Measurements from ENCODE around the gene ITGB4.
"Not testable (repeated sequence)": the region's sequence is repeated elsewhere in the genome, so short reads cannot be mapped to it uniquely, and the experiment has no call there.

ITGB4 gene

DNA sequence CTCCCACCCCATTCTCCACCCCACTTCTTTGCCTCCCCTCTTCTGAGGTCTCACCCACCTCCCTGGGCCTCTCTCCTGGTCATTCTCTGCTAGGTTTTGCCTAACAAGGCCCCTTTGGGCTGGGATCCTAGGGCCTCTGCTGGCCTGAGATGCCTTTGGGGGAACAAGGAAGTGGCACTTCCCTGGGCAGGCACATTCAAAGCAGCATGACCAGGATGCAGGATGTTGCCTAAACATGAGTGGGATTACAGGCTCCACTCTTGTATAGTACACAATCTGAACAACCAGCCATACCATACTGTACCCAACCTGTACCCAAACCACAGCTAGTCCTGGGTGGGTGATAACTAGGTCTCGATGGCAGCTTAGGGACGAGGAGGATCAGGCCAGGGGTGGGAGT lies 34.7 kb downstream of the ITGB4 start:
- Histone ChIP-seq H3K4me3 (ENCODE audit: low read depth, low read length) (no peak overlapping the region), H3K36me3 (no peaks in the 10 kb centered on the region), H3K27me3 (no peaks in the 10 kb centered on the region), H3K4me1 (no peaks in the 10 kb centered on the region; the same call in 1 of the 2 replicates), H3K9me3 (no peaks in the 10 kb centered on the region)
- TF ChIP-seq, protein P1, sequence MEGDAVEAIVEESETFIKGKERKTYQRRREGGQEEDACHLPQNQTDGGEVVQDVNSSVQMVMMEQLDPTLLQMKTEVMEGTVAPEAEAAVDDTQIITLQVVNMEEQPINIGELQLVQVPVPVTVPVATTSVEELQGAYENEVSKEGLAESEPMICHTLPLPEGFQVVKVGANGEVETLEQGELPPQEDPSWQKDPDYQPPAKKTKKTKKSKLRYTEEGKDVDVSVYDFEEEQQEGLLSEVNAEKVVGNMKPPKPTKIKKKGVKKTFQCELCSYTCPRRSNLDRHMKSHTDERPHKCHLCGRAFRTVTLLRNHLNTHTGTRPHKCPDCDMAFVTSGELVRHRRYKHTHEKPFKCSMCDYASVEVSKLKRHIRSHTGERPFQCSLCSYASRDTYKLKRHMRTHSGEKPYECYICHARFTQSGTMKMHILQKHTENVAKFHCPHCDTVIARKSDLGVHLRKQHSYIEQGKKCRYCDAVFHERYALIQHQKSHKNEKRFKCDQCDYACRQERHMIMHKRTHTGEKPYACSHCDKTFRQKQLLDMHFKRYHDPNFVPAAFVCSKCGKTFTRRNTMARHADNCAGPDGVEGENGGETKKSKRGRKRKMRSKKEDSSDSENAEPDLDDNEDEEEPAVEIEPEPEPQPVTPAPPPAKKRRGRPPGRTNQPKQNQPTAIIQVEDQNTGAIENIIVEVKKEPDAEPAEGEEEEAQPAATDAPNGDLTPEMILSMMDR (IDR thresholded peaks at IDR 0.05; ENCODE audit: low read depth, low read length), result no peak
- DNase-seq, result no peak

- Histone ChIP-seq H3K9me3 (no peaks in the 10 kb centered on the region), H3K36me3 (no peaks in the 10 kb centered on the region), H3K4me1 (no peaks in the 10 kb centered on the region; the same call in 1 of the 2 replicates), H3K4me3 (ENCODE audit: low read depth, low read length) (no peak overlapping the region), H3K27me3 (no peaks in the 10 kb centered on the region)
- no peak for DNase-seq
- TF ChIP-seq, protein P1 (IDR thresholded peaks at IDR 0.05; ENCODE audit: low read depth, low read length), result no peak
Measured at GRCh38 chr17:75756451-75757085, 35.3 kb downstream of the ITGB4 start.

DNA sequence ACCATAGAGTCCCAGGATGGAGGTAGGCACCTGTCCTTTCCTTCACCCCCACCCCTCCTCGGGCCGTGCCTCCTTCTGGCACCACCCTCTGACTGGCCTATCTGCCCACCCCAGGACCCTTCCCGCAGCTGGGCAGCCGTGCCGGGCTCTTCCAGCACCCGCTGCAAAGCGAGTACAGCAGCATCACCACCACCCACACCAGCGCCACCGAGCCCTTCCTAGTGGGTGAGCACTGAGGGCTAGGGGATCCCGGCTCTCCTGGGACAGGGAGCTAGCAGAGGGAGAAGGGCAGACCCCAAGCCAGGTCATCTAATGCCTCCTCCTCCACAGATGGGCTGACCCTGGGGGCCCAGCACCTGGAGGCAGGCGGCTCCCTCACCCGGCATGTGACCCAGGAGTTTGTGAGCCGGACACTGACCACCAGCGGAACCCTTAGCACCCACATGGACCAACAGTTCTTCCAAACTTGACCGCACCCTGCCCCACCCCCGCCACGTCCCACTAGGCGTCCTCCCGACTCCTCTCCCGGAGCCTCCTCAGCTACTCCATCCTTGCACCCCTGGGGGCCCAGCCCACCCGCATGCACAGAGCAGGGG lies 35.9 kb downstream of the ITGB4 start:
- no peaks in the 10 kb centered on the region for H3K9me3 ChIP-seq
- H3K36me3 ChIP-seq, result no peaks in the 10 kb centered on the region
- no peak for DNase-seq
- no peak overlapping the region for H3K4me3 ChIP-seq (ENCODE audit: low read depth, low read length)
- no peaks in the 10 kb centered on the region; the same call in 1 of the 2 replicates for H3K4me1 ChIP-seq
- H3K27me3 ChIP-seq, result no peaks in the 10 kb centered on the region
- TF ChIP-seq, protein P1 (IDR thresholded peaks at IDR 0.05; ENCODE audit: low read depth, low read length), result no peak

GRCh38 chr17:75758131-75758905 lies 37.1 kb downstream of the ITGB4 start:
- H3K4me3 ChIP-seq (ENCODE audit: low read depth, low read length), result no peak overlapping the region
- TF ChIP-seq, protein P1 (IDR thresholded peaks at IDR 0.05; ENCODE audit: low read depth, low read length), result peak; percentile 38
- no peak for DNase-seq
- no peaks in the 10 kb centered on the region for H3K9me3 ChIP-seq
- H3K4me1 ChIP-seq, result no peaks in the 10 kb centered on the region; the same call in 1 of the 2 replicates
- no peaks in the 10 kb centered on the region for H3K27me3 ChIP-seq
- H3K36me3 ChIP-seq, result no peaks in the 10 kb centered on the region

DNA sequence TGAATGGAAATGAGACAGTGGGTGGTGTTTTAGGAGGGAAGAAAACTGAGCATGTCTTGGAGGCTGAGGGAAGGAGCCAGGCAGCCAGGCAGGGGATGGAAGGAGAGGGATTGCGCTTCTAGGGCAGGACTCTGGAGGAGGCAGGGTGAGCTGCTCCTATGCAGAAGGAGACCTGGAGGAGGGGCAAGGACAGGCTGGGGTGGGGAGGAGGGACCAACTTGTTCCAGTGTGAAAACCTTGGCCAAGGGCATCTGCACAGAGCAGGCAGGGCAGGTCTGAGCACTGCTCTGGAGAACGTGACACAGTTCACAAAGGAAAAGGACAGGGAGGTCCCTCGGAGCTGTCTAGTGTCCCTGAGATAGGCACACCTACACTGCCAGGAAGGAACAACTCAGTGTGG lies 38.2 kb downstream of the ITGB4 start:
- TF ChIP-seq, protein P1 (IDR thresholded peaks at IDR 0.05; ENCODE audit: low read depth, low read length), result no peak
- no peaks in the 10 kb centered on the region; the same call in 1 of the 2 replicates for H3K4me1 ChIP-seq
- no peaks in the 10 kb centered on the region for H3K27me3 ChIP-seq
- no peak for DNase-seq
- H3K36me3 ChIP-seq, result no peaks in the 10 kb centered on the region
- no peak overlapping the region for H3K4me3 ChIP-seq (ENCODE audit: low read depth, low read length)
- H3K9me3 ChIP-seq, result no peaks in the 10 kb centered on the region

GRCh38 chr17:75759978-75760640 lies 38.9 kb downstream of the ITGB4 start:
- not testable (repeated sequence) for H3K36me3 ChIP-seq; DNase-seq; H3K4me3 ChIP-seq (ENCODE audit: low read depth, low read length); H3K27me3 ChIP-seq; H3K9me3 ChIP-seq; H3K4me1 ChIP-seq
